Right atrium auricular region (tissue), 2 donors: ENCODE measurements around the gene NTSR1. TPM values are rescaled to one million over a fixed set of nuclear protein-coding genes. Genes with fewer than 3 reads are reported as not detected.

ENCODE experiments used
- DNase-seq: peaks from one replicate; pipeline ENCODE4 v3.0.0-alpha.2; 2019; ENCODE audit warnings: low spot score
- H3K27ac ChIP-seq, 2 donors: fragments of 200-600 bp; sonication (generic); 1 replicate in 1 of 2; 2 replicates in 1 of 2; pipeline ENCODE4 v1.5.1; 2016 to 2019
- H3K27me3 ChIP-seq, 2 donors: fragments of 200-600 bp; sonication (generic); one replicate each; pipeline versions ENCODE4 v1.5.1 to v1.6.0; 2017 to 2019
- H3K36me3 ChIP-seq: fragments of 200-600 bp; sonication (generic); one replicate; pipeline ENCODE4 v1.5.1; 2016
- H3K4me1 ChIP-seq, 2 donors: fragments of 200-600 bp; sonication (generic); one replicate each; pipeline versions ENCODE4 v1.5.1 to v1.6.0; 2017 to 2019
- H3K4me3 ChIP-seq, 2 donors: fragments of 200-600 bp; sonication (generic); 1 replicate in 1 of 2; 2 replicates in 1 of 2; pipeline ENCODE4 v1.5.1; 2017 to 2019; ENCODE audit warnings: mild to moderate bottlenecking in 1 of 2, moderate library complexity in 1 of 2
- H3K9me3 ChIP-seq, 2 donors: fragments of 200-600 bp; sonication (generic); one replicate each; pipeline ENCODE4 v1.5.1; 2019
- CTCF ChIP-seq, 2 donors: fragments of 200-600 bp; sonication (generic); IDR thresholded peaks; one replicate each; pipeline ENCODE4 v1.5.1; 2019; ENCODE audit warnings: antibody characterized with exemption in 2 of 2
- total RNA-seq, 2 donors: library from RNA; depleted of rRNA; stranded (reverse); fragments of >200 nt; gene quantifications; one replicate each; pipeline ENCODE4 v1.1.0, GENCODE V29; 2016

The NTSR1 gene
- total RNA-seq, 2 donors from 2014 or later: 0.43 TPM; not detected in 1

GRCh38 chr20:62717933-62718332 is 9.3 kb downstream of the NTSR1 start:
- Histone ChIP-seq H3K4me1 (peaks cover 0 to 8% of the 10 kb centered on the region in 2 donors), H3K4me3 (no peak overlapping the region), H3K9me3 (peaks cover 0 to 25% of the 10 kb centered on the region in 2 donors), H3K27me3 (no peaks in the 10 kb centered on the region), H3K27ac (no peak overlapping the region), H3K36me3 (no peaks in the 10 kb centered on the region)
- no peak for DNase-seq
- TF ChIP-seq CTCF (IDR thresholded peaks at IDR 0.05): no peak

- Histone ChIP-seq H3K4me1 (peaks cover 0 to 3% of the 10 kb centered on the region in 2 donors), H3K4me3 (no peak overlapping the region), H3K27me3 (no peaks in the 10 kb centered on the region), H3K27ac (no peak overlapping the region), H3K9me3 (peaks cover 0 to 25% of the 10 kb centered on the region in 2 donors), H3K36me3 (no peaks in the 10 kb centered on the region)
- DNase-seq: no peak
- TF ChIP-seq CTCF (IDR thresholded peaks at IDR 0.05): no peak
These were observed 9.9 kb downstream of the NTSR1 start for GRCh38 chr20:62718546-62718945.

GRCh38 chr20:62719250-62719935 is 10.8 kb downstream of the NTSR1 start:
- Histone ChIP-seq H3K27me3 (no peaks in the 10 kb centered on the region), H3K9me3 (peaks cover 0 to 25% of the 10 kb centered on the region in 2 donors), H3K4me3 (no peak overlapping the region), H3K4me1 (no peaks in the 10 kb centered on the region), H3K36me3 (no peaks in the 10 kb centered on the region), H3K27ac (no peak overlapping the region)
- no peak for DNase-seq
- TF ChIP-seq CTCF (IDR thresholded peaks at IDR 0.05): no peak

- DNase-seq: no peak
- no peaks in the 10 kb centered on the region for H3K27me3 ChIP-seq
- H3K9me3 ChIP-seq: peaks cover 0 to 25% of the 10 kb centered on the region in 2 donors
- no peaks in the 10 kb centered on the region for H3K4me1 ChIP-seq
- H3K36me3 ChIP-seq: no peaks in the 10 kb centered on the region
- no peak for TF ChIP-seq CTCF (IDR thresholded peaks at IDR 0.05)
- H3K4me3 ChIP-seq: no peak overlapping the region
- no peak overlapping the region for H3K27ac ChIP-seq
These were observed 13.1 kb downstream of the NTSR1 start for GRCh38 chr20:62721511-62722370.

GRCh38 chr20:62722627-62723026 is 14.0 kb downstream of the NTSR1 start:
- DNase-seq: no peak
- Histone ChIP-seq H3K4me3 (no peak overlapping the region), H3K27me3 (no peaks in the 10 kb centered on the region), H3K27ac (no peak overlapping the region), H3K4me1 (no peaks in the 10 kb centered on the region), H3K36me3 (no peaks in the 10 kb centered on the region), H3K9me3 (peaks cover 0 to 25% of the 10 kb centered on the region in 2 donors)
- no peak for TF ChIP-seq CTCF (IDR thresholded peaks at IDR 0.05)
